Tibial artery (tissue), 4 donors: Measurements from ENCODE around the gene CGB2.
"Not testable (repeated sequence)": the region's sequence is repeated elsewhere in the genome, so short reads cannot be mapped to it uniquely, and the experiment has no call there.

Experiments used
- DNase-seq, 2 donors: peaks; one replicate each; pipeline ENCODE4 v3.0.0-alpha.2; 2019
- H3K27ac ChIP-seq, 2 donors: fragments of 200-600 bp; sonication (generic) in 1 of 2; 1 replicate in 1 of 2; 2 replicates in 1 of 2; pipeline ENCODE4 v1.5.1; 2018 to 2019; ENCODE audit warnings: mild to moderate bottlenecking in 1 of 2
- H3K27me3 ChIP-seq, 2 donors: fragments of 200-600 bp; sonication (generic) in 1 of 2; one replicate each; pipeline versions ENCODE4 v1.5.1 to v1.6.0; 2016 to 2019
- H3K36me3 ChIP-seq, 3 donors: fragments of 200-600 bp; sonication (generic) in 2 of 3; one replicate each; pipeline ENCODE4 v1.5.1; 2016 to 2019; ENCODE audit warnings: mild to moderate bottlenecking in 2 of 3
- H3K4me1 ChIP-seq, 4 donors: fragments of 200-600 bp; sonication (generic) in 2 of 4; 1 replicate in 3 of 4; 2 replicates in 1 of 4; pipeline ENCODE4 v1.5.1; 2016 to 2019
- H3K4me3 ChIP-seq, 2 donors: fragments of 200-600 bp; sonication (generic) in 1 of 2; 1 replicate in 1 of 2; 2 replicates in 1 of 2; pipeline ENCODE4 v1.5.1; 2018 to 2019; ENCODE audit warnings: mild to moderate bottlenecking in 2 of 2
- H3K9me3 ChIP-seq, 3 donors: fragments of 200-600 bp; sonication (generic) in 1 of 3; one replicate each; pipeline ENCODE4 v1.5.1; 2016 to 2019
- CTCF ChIP-seq, 2 experiments: fragments of 200-600 bp in 1 of 2; fragments of 450-650 bp in 1 of 2; IDR thresholded peaks; one replicate each; pipeline ENCODE4 v1.5.1; 2017 to 2019; ENCODE audit warnings: antibody characterized with exemption in 2 of 2, mild to moderate bottlenecking in 1 of 2, moderate library complexity in 1 of 2
- intact Hi-C: fragments of 100-400 bp; cut with DNase I; formaldehyde crosslinking; loops from one replicate; pipeline ENCODE4 v1.15.0; 2023; ENCODE audit warnings: low total_unique reads

The CGB2 gene

GRCh38 chr19:49019242-49019932 is 12.3 kb upstream of the CGB2 start:
- peaks cover 7 to 21% (median 18%) of the 10 kb centered on the region in 3 donors for H3K36me3 ChIP-seq
- intact Hi-C loops: no loop called here
- H3K9me3 ChIP-seq: no peaks in the 10 kb centered on the region
- DNase-seq: no peak
- peaks cover 0 to 28% (median 22%) of the 10 kb centered on the region in 4 donors for H3K4me1 ChIP-seq
- H3K4me3 ChIP-seq: peak overlapping the region; percentile 37 to 56
- peaks cover 0 to 26% of the 10 kb centered on the region in 2 donors for H3K27me3 ChIP-seq
- H3K27ac ChIP-seq: no peak overlapping the region
- no peak for TF ChIP-seq CTCF (IDR thresholded peaks at IDR 0.05)

GRCh38 chr19:49020342-49020741 is 11.3 kb upstream of the CGB2 start:
- no peak overlapping the region for H3K27ac ChIP-seq
- peaks cover 0 to 11% (median 8%) of the 10 kb centered on the region in 3 donors for H3K36me3 ChIP-seq
- peaks cover 0 to 28% (median 22%) of the 10 kb centered on the region in 4 donors for H3K4me1 ChIP-seq
- peaks cover 0 to 26% of the 10 kb centered on the region in 2 donors for H3K27me3 ChIP-seq
- no peaks in the 10 kb centered on the region for H3K9me3 ChIP-seq
- no peak for TF ChIP-seq CTCF (IDR thresholded peaks at IDR 0.05)
- DNase-seq: no peak
- intact Hi-C loops: no loop called here
- no peak overlapping the region for H3K4me3 ChIP-seq

GRCh38 chr19:49020931-49021895 is 10.5 kb upstream of the CGB2 start:
- intact Hi-C loops: no loop called here
- peaks cover 0 to 28% (median 22%) of the 10 kb centered on the region in 4 donors for H3K4me1 ChIP-seq
- H3K36me3 ChIP-seq: peaks cover 0 to 2% (median 0%) of the 10 kb centered on the region in 3 donors
- H3K27me3 ChIP-seq: peaks cover 0 to 26% of the 10 kb centered on the region in 2 donors
- H3K27ac ChIP-seq: no peak overlapping the region
- H3K4me3 ChIP-seq: no peak overlapping the region
- no peaks in the 10 kb centered on the region for H3K9me3 ChIP-seq
- no peak for DNase-seq
- no peak for TF ChIP-seq CTCF (IDR thresholded peaks at IDR 0.05)

- intact Hi-C loops: no loop called here
- DNase-seq: no peak
- Histone ChIP-seq H3K36me3 (no peaks in the 10 kb centered on the region), H3K4me3 (no peak overlapping the region), H3K27ac (no peak overlapping the region), H3K27me3 (peaks cover 0 to 26% of the 10 kb centered on the region in 2 donors), H3K9me3 (no peaks in the 10 kb centered on the region), H3K4me1 (peaks cover 0 to 28% (median 22%) of the 10 kb centered on the region in 4 donors)
- no peak for TF ChIP-seq CTCF (IDR thresholded peaks at IDR 0.05)
These were observed 9.6 kb upstream of the CGB2 start for GRCh38 chr19:49022116-49022515.

GRCh38 chr19:49024233-49024632 is 7.5 kb upstream of the CGB2 start, which contains the start of gene CGB3:
TSS of gene CGB3 (minus strand) at chr19:49024333. CDS start at chr19:49023971, 362 bp downstream.
- H3K4me1 ChIP-seq, H3K27ac ChIP-seq, intact Hi-C loops, H3K9me3 ChIP-seq, DNase-seq, H3K36me3 ChIP-seq, H3K4me3 ChIP-seq: not testable (repeated sequence)
- H3K27me3 ChIP-seq: peaks cover 0 to 12% of the 10 kb centered on the region in 2 donors

GRCh38 chr19:49025088-49025487 is 6.6 kb upstream of the CGB2 start:
- intact Hi-C loops, H3K9me3 ChIP-seq, H3K4me3 ChIP-seq, H3K4me1 ChIP-seq, H3K27me3 ChIP-seq, DNase-seq, H3K36me3 ChIP-seq, H3K27ac ChIP-seq: not testable (repeated sequence)

- intact Hi-C loops, DNase-seq, H3K9me3 ChIP-seq, H3K4me3 ChIP-seq, H3K4me1 ChIP-seq, H3K27me3 ChIP-seq, H3K36me3 ChIP-seq, H3K27ac ChIP-seq: not testable (repeated sequence)
These were observed 6.1 kb upstream of the CGB2 start for GRCh38 chr19:49025599-49025998.

GRCh38 chr19:49028686-49029085 is 3.0 kb upstream of the CGB2 start:
- H3K27me3 ChIP-seq, H3K36me3 ChIP-seq, DNase-seq, intact Hi-C loops, H3K4me1 ChIP-seq, H3K4me3 ChIP-seq, H3K9me3 ChIP-seq, H3K27ac ChIP-seq: not testable (repeated sequence)

- H3K4me1 ChIP-seq, H3K36me3 ChIP-seq, H3K27me3 ChIP-seq, intact Hi-C loops, DNase-seq, H3K4me3 ChIP-seq, H3K9me3 ChIP-seq, H3K27ac ChIP-seq: not testable (repeated sequence)
These were observed 1.9 kb upstream of the CGB2 start for GRCh38 chr19:49029749-49030148.
